HG02571 (cell line): ENCODE results near the gene PADI4.

Experiments used
- ATAC-seq: cut with Tn5 transposase; IDR thresholded peaks from one replicate; pipeline ENCODE4 v1.9.1; 2021; ENCODE audit warnings: mild to moderate bottlenecking, moderate library complexity; ENCODE audit not compliant: unreplicated experiment

PADI4 gene

GRCh38 chr1:17307946-17308345, at the start of gene PADI4:
PADI4 (plus strand) TSS chr1:17308197; CDS start chr1:17308223, 26 bp downstream.
- no peak for ATAC-seq

GRCh38 chr1:17258758-17259130, 49.3 kb upstream of the PADI4 start:
- ATAC-seq, result no peak

- no peak for ATAC-seq
These were observed 48.6 kb upstream of the PADI4 start for GRCh38 chr1:17259233-17259873.

GRCh38 chr1:17260264-17260663, 47.7 kb upstream of the PADI4 start:
- no peak for ATAC-seq

- ATAC-seq, result no peak
These were observed 47.3 kb upstream of the PADI4 start for GRCh38 chr1:17260738-17261137.

GRCh38 chr1:17263936-17264335, 44.1 kb upstream of the PADI4 start:
- no peak for ATAC-seq

GRCh38 chr1:17264470-17264869, 43.5 kb upstream of the PADI4 start:
- no peak for ATAC-seq

- no peak for ATAC-seq
These were observed 42.8 kb upstream of the PADI4 start for GRCh38 chr1:17265162-17265561.

GRCh38 chr1:17265950-17266349, 42.0 kb upstream of the PADI4 start:
- no peak for ATAC-seq

- no peak for ATAC-seq
These were observed 36.9 kb upstream of the PADI4 start for GRCh38 chr1:17270891-17271765.

GRCh38 chr1:17272066-17272465, 35.9 kb upstream of the PADI4 start:
- ATAC-seq, result no peak

GRCh38 chr1:17272646-17273045, 35.4 kb upstream of the PADI4 start:
- ATAC-seq, result no peak

- ATAC-seq, result no peak
These were observed 34.9 kb upstream of the PADI4 start for GRCh38 chr1:17273096-17273495.

- ATAC-seq, result no peak
These were observed 33.5 kb upstream of the PADI4 start for GRCh38 chr1:17274186-17275170.

GRCh38 chr1:17276568-17276967, 31.4 kb upstream of the PADI4 start:
- no peak for ATAC-seq

- ATAC-seq, result no peak
These were observed 30.4 kb upstream of the PADI4 start for GRCh38 chr1:17277511-17278159.

GRCh38 chr1:17278996-17279830, 28.8 kb upstream of the PADI4 start:
- no peak for ATAC-seq

GRCh38 chr1:17280436-17280835, 27.6 kb upstream of the PADI4 start:
- no peak for ATAC-seq

- ATAC-seq, result no peak
These were observed 27.1 kb upstream of the PADI4 start for GRCh38 chr1:17280894-17281293.

GRCh38 chr1:17281775-17282181, 26.2 kb upstream of the PADI4 start:
- ATAC-seq, result no peak
